ENCODE measurements around the gene MAST4. TPM values are rescaled to one million over a fixed set of nuclear protein-coding genes. Genes with fewer than 3 reads are reported as not detected.
A peak's percentile ranks its signal among the peaks of the same experiment; 100 is the strongest.

Gene MAST4
- total RNA-seq, 1 donor from 2014 or later: 36.3 TPM

GRCh38 chr5:66903218-66903617 lies 307.0 kb downstream of the MAST4 start:
- no peak for DNase-seq (ENCODE audit: low read depth, low spot score)

GRCh38 chr5:66903709-66904108 lies 307.5 kb downstream of the MAST4 start:
- DNase-seq (ENCODE audit: low read depth, low spot score): no peak

- DNase-seq (ENCODE audit: low read depth, low spot score): no peak
Observed at GRCh38 chr5:66904189-66904588, 308.0 kb downstream of the MAST4 start.

- no peak for DNase-seq (ENCODE audit: low read depth, low spot score)
Observed at GRCh38 chr5:66906021-66906420, 309.8 kb downstream of the MAST4 start.

- DNase-seq (ENCODE audit: low read depth, low spot score): no peak
Observed at GRCh38 chr5:66908230-66908629, 312.0 kb downstream of the MAST4 start.

GRCh38 chr5:66909364-66909763 lies 313.2 kb downstream of the MAST4 start:
- no peak for DNase-seq (ENCODE audit: low read depth, low spot score)

GRCh38 chr5:66912787-66913186 lies 316.6 kb downstream of the MAST4 start:
- no peak for DNase-seq (ENCODE audit: low read depth, low spot score)

- DNase-seq (ENCODE audit: low read depth, low spot score): no peak
Observed at GRCh38 chr5:66915531-66915930, 319.3 kb downstream of the MAST4 start.

- DNase-seq (ENCODE audit: low read depth, low spot score): no peak
Observed at GRCh38 chr5:66922881-66923280, 326.7 kb downstream of the MAST4 start.

- DNase-seq (ENCODE audit: low read depth, low spot score): no peak
Observed at GRCh38 chr5:66923457-66923856, 327.3 kb downstream of the MAST4 start.

GRCh38 chr5:66923922-66924321 lies 327.7 kb downstream of the MAST4 start:
- no peak for DNase-seq (ENCODE audit: low read depth, low spot score)

GRCh38 chr5:66927140-66927539 lies 330.9 kb downstream of the MAST4 start:
- no peak for DNase-seq (ENCODE audit: low read depth, low spot score)

- no peak for DNase-seq (ENCODE audit: low read depth, low spot score)
Observed at GRCh38 chr5:66929281-66929680, 333.1 kb downstream of the MAST4 start.

- DNase-seq (ENCODE audit: low read depth, low spot score): no peak
Observed at GRCh38 chr5:66929995-66930394, 333.8 kb downstream of the MAST4 start.

GRCh38 chr5:66931651-66932050 lies 335.5 kb downstream of the MAST4 start:
- no peak for DNase-seq (ENCODE audit: low read depth, low spot score)

- DNase-seq (ENCODE audit: low read depth, low spot score): no peak
Observed at GRCh38 chr5:66932457-66932856, 336.3 kb downstream of the MAST4 start.

- peak; percentile 35 for DNase-seq (ENCODE audit: low read depth, low spot score)
Observed at GRCh38 chr5:66933066-66933465, 336.9 kb downstream of the MAST4 start.

GRCh38 chr5:66939094-66939493 lies 342.9 kb downstream of the MAST4 start:
- no peak for DNase-seq (ENCODE audit: low read depth, low spot score)

- no peak for DNase-seq (ENCODE audit: low read depth, low spot score)
Observed at GRCh38 chr5:66945389-66946349, 349.5 kb downstream of the MAST4 start.

- DNase-seq (ENCODE audit: low read depth, low spot score): no peak
Observed at GRCh38 chr5:66947458-66947857, 351.3 kb downstream of the MAST4 start.

- no peak for DNase-seq (ENCODE audit: low read depth, low spot score)
Observed at GRCh38 chr5:66949066-66949465, 352.9 kb downstream of the MAST4 start.

- DNase-seq (ENCODE audit: low read depth, low spot score): no peak
Observed at GRCh38 chr5:66952153-66952552, 356.0 kb downstream of the MAST4 start.

- no peak for DNase-seq (ENCODE audit: low read depth, low spot score)
Observed at GRCh38 chr5:66956439-66956838, 360.2 kb downstream of the MAST4 start.

Measured in pulmonary artery endothelial cell (primary cell).